Colon (tissue), 2 donors: Measurements from ENCODE around the gene ESRRB.

Experiments used
- FAIRE-seq: peaks from 2 replicates; lab custom pipeline; 2012; peaks lifted over from hg19 to GRCh38; lab: Jason Lieb, UNC
- donor health status: control.
- donor health status: control.

The ESRRB gene

GRCh38 chr14:76541594-76542219, 165.8 kb downstream of the ESRRB start:
- FAIRE-seq: no peak

GRCh38 chr14:76546426-76547221, 170.7 kb downstream of the ESRRB start:
- FAIRE-seq: no peak

DNA sequence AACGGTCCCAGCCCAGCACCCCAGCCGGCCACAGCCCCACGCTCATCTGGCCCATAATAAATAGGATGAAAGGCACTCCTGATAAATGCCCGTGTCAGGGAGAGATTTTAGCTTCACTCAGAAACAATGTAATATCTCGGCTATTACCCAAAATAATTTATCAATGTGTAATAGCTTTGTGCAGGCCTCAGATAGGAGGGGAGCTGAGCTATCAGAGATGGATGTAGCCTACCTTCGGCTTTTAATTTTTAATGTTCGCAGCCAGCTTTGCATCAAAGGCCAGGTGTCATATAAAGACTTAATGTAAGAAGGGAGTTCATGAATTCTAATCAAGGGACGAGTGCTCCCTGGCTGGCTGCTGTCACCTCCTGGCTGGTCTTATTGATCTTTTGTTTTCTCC, 171.9 kb downstream of the ESRRB start:
- FAIRE-seq: no peak

DNA sequence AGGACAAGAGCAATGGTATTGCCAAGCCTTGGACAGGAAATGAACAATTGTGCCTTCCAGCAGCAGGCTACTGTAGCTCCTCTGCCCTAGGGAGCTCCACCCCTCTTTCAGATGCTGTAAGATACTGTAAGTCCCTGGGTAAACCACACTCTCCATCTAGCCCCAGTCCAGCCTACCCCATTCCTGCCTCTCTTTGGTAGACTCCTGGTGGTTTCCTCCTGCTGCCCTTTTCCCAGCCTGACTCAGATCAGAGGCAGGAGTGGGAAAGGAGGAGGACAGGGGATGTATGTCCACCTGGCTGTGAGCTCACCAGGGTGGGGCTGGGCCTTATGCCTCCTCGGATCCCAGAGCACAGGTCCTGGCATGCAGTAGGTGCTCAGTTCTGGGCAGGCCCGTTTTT, 174.6 kb downstream of the ESRRB start:
- FAIRE-seq: no peak

DNA sequence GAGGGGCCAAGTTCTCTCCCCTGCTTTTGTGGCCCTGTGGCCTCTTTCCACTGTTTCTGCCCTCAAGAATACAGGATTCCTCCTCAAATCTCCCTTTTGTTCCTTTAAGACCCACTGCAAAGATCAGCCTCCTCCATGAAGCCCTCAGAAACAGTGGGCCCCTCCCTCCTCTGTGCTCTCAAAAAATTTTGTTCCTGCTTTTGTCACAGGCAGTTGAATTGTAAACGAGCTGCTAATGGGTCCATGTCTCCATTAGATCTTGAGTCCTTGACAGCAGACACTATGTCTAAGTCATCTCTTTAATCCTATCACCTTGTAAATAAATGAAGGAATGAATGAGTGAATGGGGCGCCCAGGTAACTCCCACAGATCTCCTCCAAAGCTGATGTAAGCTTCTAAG, 175.2 kb downstream of the ESRRB start:
- FAIRE-seq: no peak
